ENCODE results near the gene APEX2.
"Not testable (repeated sequence)": the region's sequence is repeated elsewhere in the genome, so short reads cannot be mapped to it uniquely, and the experiment has no call there.

The APEX2 gene, protein sequence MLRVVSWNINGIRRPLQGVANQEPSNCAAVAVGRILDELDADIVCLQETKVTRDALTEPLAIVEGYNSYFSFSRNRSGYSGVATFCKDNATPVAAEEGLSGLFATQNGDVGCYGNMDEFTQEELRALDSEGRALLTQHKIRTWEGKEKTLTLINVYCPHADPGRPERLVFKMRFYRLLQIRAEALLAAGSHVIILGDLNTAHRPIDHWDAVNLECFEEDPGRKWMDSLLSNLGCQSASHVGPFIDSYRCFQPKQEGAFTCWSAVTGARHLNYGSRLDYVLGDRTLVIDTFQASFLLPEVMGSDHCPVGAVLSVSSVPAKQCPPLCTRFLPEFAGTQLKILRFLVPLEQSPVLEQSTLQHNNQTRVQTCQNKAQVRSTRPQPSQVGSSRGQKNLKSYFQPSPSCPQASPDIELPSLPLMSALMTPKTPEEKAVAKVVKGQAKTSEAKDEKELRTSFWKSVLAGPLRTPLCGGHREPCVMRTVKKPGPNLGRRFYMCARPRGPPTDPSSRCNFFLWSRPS

DNA sequence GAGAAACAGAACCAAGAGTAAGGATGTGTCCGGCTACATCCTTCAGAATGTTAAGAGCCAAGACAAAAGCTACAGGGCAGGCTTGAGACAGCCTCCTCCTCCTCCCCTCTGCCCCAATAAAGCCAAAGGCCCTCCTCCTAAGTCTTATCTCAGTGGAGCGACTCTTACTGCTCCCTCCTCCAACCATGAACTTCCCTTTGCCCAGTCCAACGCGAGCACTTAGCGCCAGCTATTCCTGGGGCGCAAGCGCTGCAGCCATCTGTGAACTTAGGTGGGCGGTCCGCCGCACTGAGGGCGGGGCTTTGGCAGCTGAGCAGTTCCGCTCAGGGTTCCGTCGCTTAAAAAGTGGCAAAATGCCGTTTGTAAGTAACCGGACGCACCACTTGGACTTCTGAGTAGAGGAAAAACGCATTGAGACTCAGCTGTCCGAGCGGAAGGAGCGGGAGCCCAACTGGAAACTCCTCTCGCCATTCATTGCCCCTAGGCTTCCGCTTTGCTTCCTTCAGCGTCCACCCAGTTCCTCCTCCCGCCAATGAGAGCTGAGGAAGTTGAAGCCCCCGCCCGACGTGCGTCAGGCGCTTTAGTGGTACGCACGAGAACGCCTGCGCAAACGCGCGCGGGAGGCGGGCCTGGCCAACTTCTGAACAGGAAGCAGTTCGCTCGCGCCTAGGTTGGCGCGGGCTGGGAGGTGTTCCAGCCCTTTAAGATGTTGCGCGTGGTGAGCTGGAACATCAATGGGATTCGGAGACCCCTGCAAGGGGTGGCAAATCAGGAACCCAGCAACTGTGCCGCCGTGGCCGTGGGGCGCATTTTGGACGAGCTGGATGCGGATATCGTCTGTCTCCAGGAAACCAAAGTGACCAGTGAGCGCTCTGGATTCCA lies at the start of gene APEX2:
TSS of gene APEX2 (plus strand) at position 647 of the 882 bp plus-strand sequence. CDS start at position 707, 60 bp downstream.
- Histone ChIP-seq H3K4me3 (ENCODE audit: low read length) (peak within 1 kb of the TSS; percentile 84), H3K27ac (ENCODE audit: low read length) (no peak within 1 kb of the TSS), H3K36me3 (ENCODE audit: control insufficient read depth, low read depth, low read length) (peaks cover 21% of the 10 kb centered on the region), H3K9me3 (ENCODE audit: control insufficient read depth, low read depth, low read length) (peaks cover 8% of the 10 kb centered on the region), H3K9ac (ENCODE audit: low read length) (peak within 1 kb of the TSS; percentile 66), H3K27me3 (ENCODE audit: control insufficient read depth, insufficient read depth, low read length) (no peaks in the 10 kb centered on the region), H3K4me1 (ENCODE audit: control insufficient read depth, low read depth, low read length) (no peaks in the 10 kb centered on the region)

DNA sequence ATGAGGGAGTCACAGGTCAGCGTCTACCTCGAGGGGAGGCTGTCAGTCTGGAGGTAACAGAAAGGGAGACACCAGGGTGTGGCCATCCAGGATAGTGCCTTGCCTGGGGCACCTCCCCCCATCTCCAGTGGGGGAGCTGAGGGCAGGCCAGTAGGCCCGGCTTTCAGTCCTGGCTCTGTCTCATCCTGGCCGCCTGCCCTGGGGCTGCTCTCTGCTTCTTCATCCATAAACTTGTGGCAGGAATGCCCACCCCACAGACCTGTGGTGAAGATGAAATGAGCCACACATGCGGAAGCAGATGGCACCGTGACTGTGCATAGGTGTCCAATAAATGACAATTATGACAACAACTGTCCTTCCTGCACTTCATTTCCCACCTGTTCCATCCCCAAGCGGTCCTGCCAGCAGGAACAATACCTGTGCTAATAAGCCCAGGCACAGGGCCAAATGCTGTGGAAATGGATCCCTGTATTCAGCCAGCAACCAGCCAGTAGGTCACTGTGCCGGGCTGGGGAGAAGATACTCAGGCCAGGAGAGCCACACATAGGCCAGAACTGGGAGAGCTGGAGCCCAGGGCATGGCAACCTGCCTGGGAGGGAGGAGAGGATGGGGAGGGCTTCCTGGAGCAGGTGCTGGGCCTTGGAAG lies 49.3 kb upstream of the APEX2 start:
- H3K9ac ChIP-seq (ENCODE audit: low read length), result no peak overlapping the region
- no peaks in the 10 kb centered on the region for H3K27me3 ChIP-seq (ENCODE audit: control insufficient read depth, insufficient read depth, low read length)
- H3K4me3 ChIP-seq (ENCODE audit: low read length), result no peak overlapping the region
- H3K36me3 ChIP-seq (ENCODE audit: control insufficient read depth, low read depth, low read length), result no peaks in the 10 kb centered on the region
- H3K4me1 ChIP-seq (ENCODE audit: control insufficient read depth, low read depth, low read length), result no peaks in the 10 kb centered on the region
- no peak overlapping the region for H3K27ac ChIP-seq (ENCODE audit: low read length)
- no peaks in the 10 kb centered on the region for H3K9me3 ChIP-seq (ENCODE audit: control insufficient read depth, low read depth, low read length)

DNA sequence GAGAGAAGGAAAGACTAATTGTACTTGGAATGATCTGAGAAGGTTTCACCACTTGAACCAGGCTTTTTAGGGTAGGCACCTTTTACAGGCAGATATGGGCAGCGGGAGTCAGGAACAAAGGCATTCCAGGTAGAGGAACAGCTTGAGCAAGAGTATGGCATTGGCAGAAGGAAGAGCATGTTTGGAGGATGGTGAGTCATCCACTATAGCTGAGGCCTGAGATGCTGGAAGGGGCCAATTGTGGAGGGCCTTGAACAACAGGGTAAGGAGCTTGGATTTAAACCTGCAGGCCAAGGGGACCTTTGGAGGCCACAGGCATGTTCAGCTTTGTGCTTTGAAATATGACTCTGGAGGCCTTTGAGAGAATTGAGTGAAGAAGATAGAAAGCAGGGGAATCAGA lies 38.4 kb upstream of the APEX2 start:
- Histone ChIP-seq H3K4me1 (ENCODE audit: control insufficient read depth, low read depth, low read length) (no peaks in the 10 kb centered on the region), H3K27me3 (ENCODE audit: control insufficient read depth, insufficient read depth, low read length) (no peaks in the 10 kb centered on the region), H3K36me3 (ENCODE audit: control insufficient read depth, low read depth, low read length) (no peaks in the 10 kb centered on the region), H3K9ac (ENCODE audit: low read length) (no peak overlapping the region), H3K27ac (ENCODE audit: low read length) (no peak overlapping the region), H3K4me3 (ENCODE audit: low read length) (no peak overlapping the region), H3K9me3 (ENCODE audit: control insufficient read depth, low read depth, low read length) (peaks cover 20% of the 10 kb centered on the region)

DNA sequence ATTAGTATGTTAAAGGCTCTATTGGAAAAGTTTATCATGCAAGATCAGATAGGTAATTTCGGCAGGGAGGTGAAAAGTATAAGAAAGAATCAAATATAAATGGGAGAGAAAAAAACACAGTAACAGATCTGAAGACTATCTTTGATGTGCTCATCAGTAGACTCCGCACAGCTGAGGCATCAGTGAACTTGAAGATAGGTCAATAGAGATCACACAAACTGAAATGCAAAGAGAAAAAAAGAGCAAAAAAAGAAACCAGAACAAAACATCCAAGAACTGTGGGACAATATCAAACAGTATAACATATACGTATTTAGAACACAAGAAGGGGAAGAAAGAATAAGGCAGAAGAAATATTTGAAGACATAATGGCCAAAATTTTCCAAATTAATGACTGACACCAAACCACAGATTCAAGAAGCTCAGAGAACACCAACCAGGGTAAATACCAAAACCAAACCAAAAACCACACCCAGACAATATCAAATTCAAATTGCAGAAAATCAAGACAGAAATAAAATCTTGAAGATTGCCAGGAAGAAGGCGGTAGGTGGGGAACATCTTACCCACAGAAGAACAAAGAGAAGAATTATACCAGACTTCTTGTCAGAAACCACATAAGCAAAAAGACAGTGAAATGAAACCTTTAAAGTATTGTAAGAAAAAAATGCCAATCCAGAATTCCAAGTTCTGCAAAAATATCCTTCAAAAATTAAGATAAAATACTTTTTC lies 35.2 kb upstream of the APEX2 start:
- Histone ChIP-seq H3K27me3 (ENCODE audit: control insufficient read depth, insufficient read depth, low read length) (no peaks in the 10 kb centered on the region), H3K9me3 (ENCODE audit: control insufficient read depth, low read depth, low read length) (peaks cover 21% of the 10 kb centered on the region), H3K4me1 (ENCODE audit: control insufficient read depth, low read depth, low read length) (no peaks in the 10 kb centered on the region), H3K4me3 (ENCODE audit: low read length) (no peak overlapping the region), H3K27ac (ENCODE audit: low read length) (no peak overlapping the region), H3K9ac (ENCODE audit: low read length) (no peak overlapping the region), H3K36me3 (ENCODE audit: control insufficient read depth, low read depth, low read length) (no peaks in the 10 kb centered on the region)

DNA sequence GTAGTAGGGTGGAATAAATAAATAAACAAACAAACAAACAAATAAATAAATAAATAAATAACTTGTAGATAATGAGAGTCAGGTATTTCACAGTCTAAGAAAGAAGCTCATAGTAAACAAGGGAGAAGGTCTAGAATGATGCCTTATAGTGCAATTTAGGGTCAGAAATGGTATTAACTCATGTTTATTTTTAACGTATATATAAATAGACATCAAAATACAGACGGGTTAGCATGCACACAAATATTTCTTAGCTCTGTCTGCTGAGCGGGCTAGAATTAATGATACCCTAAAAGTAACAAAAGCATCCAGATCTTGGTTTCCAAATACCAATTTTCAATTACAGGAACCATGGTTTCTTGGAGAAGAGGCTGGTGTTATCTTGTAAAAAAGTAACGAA lies 22.8 kb upstream of the APEX2 start:
- Histone ChIP-seq H3K36me3 (ENCODE audit: control insufficient read depth, low read depth, low read length) (no peaks in the 10 kb centered on the region), H3K9me3 (ENCODE audit: control insufficient read depth, low read depth, low read length) (peaks cover 28% of the 10 kb centered on the region), H3K27ac (ENCODE audit: low read length) (no peak overlapping the region), H3K27me3 (ENCODE audit: control insufficient read depth, insufficient read depth, low read length) (no peaks in the 10 kb centered on the region), H3K9ac (ENCODE audit: low read length) (no peak overlapping the region), H3K4me1 (ENCODE audit: control insufficient read depth, low read depth, low read length) (no peaks in the 10 kb centered on the region), H3K4me3 (ENCODE audit: low read length) (no peak overlapping the region)

DNA sequence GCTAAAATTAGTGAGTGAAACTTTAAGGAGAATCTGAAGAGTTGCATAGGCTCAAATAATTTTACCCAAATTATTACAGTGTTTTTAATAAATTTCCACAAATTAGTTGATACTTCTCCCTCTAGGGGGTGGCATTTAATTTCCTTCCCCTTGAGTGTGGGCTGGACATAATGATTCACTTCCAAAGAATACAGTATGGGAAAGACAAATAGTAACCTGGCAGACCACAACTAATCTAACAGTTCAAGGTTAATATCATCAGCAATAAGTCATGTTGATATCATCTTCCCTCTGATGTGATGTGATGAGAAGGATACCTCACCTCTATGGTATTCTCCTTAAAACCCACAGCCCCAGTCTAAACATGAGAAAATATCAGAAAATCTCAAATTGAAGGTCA lies 21.7 kb upstream of the APEX2 start:
- Histone ChIP-seq H3K36me3 (ENCODE audit: control insufficient read depth, low read depth, low read length) (no peaks in the 10 kb centered on the region), H3K4me3 (ENCODE audit: low read length) (no peak overlapping the region), H3K27me3 (ENCODE audit: control insufficient read depth, insufficient read depth, low read length) (no peaks in the 10 kb centered on the region), H3K9me3 (ENCODE audit: control insufficient read depth, low read depth, low read length) (peaks cover 35% of the 10 kb centered on the region), H3K4me1 (ENCODE audit: control insufficient read depth, low read depth, low read length) (no peaks in the 10 kb centered on the region), H3K27ac (ENCODE audit: low read length) (no peak overlapping the region), H3K9ac (ENCODE audit: low read length) (no peak overlapping the region)

DNA sequence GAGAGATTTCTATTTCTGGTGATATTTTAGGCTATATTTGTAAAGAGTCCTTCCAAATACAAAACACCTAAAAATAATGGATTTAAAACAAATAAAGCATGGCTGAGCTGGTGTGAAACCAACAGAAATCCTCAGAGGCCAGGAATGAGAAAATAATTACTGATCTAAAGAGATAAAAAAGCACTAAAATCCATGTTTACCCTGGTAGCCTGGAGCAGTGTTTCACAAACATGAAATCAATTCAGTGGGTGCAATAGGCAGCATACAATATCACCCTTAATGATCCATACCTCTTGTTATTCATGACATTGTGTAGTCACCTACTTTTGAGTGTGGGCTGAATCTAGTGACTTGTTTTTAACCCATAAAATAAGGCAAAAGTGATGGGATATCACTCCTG lies 20.7 kb upstream of the APEX2 start:
- Histone ChIP-seq H3K36me3 (ENCODE audit: control insufficient read depth, low read depth, low read length) (no peaks in the 10 kb centered on the region), H3K27me3 (ENCODE audit: control insufficient read depth, insufficient read depth, low read length) (no peaks in the 10 kb centered on the region), H3K4me3 (ENCODE audit: low read length) (no peak overlapping the region)

DNA sequence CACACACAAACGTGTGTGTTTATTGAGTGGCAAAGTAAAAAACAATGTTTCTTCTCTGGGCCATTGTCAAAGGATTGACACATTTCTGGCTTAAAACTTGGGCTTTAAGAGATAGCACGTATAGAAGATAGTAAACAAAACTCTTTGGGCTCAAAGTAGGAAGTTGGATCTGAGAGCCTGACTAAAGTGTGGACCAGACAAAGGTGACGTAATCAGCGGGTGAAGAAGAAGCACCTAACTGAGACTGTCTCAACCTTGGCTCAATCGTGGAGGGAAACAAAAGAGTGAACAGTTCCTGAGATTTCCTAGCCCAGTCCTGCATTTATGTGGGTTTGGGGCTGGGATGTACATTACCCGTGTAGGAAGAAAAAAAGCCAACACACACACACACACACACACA lies 19.8 kb upstream of the APEX2 start:
- Histone ChIP-seq H3K27me3 (ENCODE audit: control insufficient read depth, insufficient read depth, low read length) (no peaks in the 10 kb centered on the region), H3K4me3 (ENCODE audit: low read length) (no peak overlapping the region), H3K4me1 (ENCODE audit: control insufficient read depth, low read depth, low read length) (no peaks in the 10 kb centered on the region), H3K27ac (ENCODE audit: low read length) (no peak overlapping the region), H3K9ac (ENCODE audit: low read length) (no peak overlapping the region), H3K36me3 (ENCODE audit: control insufficient read depth, low read depth, low read length) (no peaks in the 10 kb centered on the region), H3K9me3 (ENCODE audit: control insufficient read depth, low read depth, low read length) (peaks cover 33% of the 10 kb centered on the region)

More for the DNA sequence above, 20.7 kb upstream of the APEX2 start:
- Histone ChIP-seq H3K9me3 (ENCODE audit: control insufficient read depth, low read depth, low read length) (peaks cover 33% of the 10 kb centered on the region), H3K27ac (ENCODE audit: low read length) (no peak overlapping the region), H3K9ac (ENCODE audit: low read length) (no peak overlapping the region), H3K4me1 (ENCODE audit: control insufficient read depth, low read depth, low read length) (no peaks in the 10 kb centered on the region)

DNA sequence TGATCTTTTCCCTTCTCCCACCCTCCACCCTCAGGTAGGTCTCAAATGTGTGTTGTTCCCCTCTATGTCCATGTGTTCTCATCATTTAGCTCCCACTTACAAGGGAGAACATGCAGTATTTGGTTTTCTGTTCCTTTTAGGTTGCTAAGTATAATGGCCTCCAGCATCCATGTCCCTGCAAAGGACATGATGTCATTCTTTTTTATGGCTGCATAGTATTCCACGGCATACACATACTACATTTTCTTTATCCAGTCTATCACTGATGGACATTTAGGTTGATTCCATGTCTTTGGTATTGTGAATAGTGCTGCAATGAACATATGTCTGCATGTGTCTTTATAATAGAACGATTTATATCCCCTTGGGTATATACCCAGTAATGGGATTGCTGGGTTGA lies 16.9 kb upstream of the APEX2 start:
- not testable (repeated sequence) for H3K27ac ChIP-seq (ENCODE audit: low read length); H3K36me3 ChIP-seq (ENCODE audit: control insufficient read depth, low read depth, low read length); H3K4me3 ChIP-seq (ENCODE audit: low read length); H3K4me1 ChIP-seq (ENCODE audit: control insufficient read depth, low read depth, low read length); H3K9ac ChIP-seq (ENCODE audit: low read length); H3K27me3 ChIP-seq (ENCODE audit: control insufficient read depth, insufficient read depth, low read length)
- peaks cover 29% of the 10 kb centered on the region for H3K9me3 ChIP-seq (ENCODE audit: control insufficient read depth, low read depth, low read length)

DNA sequence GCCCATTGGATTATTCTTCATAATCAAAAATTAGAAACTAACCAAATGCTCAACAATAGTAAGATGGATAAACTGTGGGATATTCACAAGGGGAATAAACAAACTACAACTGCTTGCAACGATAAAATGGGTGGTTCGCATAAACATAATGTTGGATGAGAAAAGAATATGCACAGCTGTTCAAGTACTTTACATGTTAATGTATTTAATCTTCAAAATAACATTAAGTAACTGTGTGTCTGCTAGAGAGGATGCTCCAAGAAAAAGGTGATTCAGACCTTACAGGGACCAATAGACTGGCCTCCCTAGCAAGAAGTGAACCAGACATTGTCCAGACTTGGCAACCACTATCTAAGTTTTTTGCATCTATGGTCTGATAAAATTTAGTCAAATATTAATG lies 8.5 kb upstream of the APEX2 start:
- Histone ChIP-seq H3K27me3 (ENCODE audit: control insufficient read depth, insufficient read depth, low read length) (no peaks in the 10 kb centered on the region), H3K4me3 (ENCODE audit: low read length) (no peak overlapping the region), H3K27ac (ENCODE audit: low read length) (no peak overlapping the region), H3K9me3 (ENCODE audit: control insufficient read depth, low read depth, low read length) (peaks cover 19% of the 10 kb centered on the region), H3K36me3 (ENCODE audit: control insufficient read depth, low read depth, low read length) (no peaks in the 10 kb centered on the region), H3K4me1 (ENCODE audit: control insufficient read depth, low read depth, low read length) (no peaks in the 10 kb centered on the region), H3K9ac (ENCODE audit: low read length) (no peak overlapping the region)

All from iPS-18a (cell line).